HG03432 (cell line): ENCODE measurements around the gene RARB.

Experiments used
- ATAC-seq: cut with Tn5 transposase; IDR thresholded peaks from one replicate; pipeline ENCODE4 v1.9.1; 2021; ENCODE audit warnings: mild to moderate bottlenecking, moderate library complexity; ENCODE audit not compliant: unreplicated experiment

The RARB gene

GRCh38 chr3:25500706-25501210, 72.7 kb downstream of the RARB start:
- ATAC-seq: no peak

- ATAC-seq: no peak
Measured at GRCh38 chr3:25502233-25502632, 74.2 kb downstream of the RARB start.

GRCh38 chr3:25503898-25504301, 75.8 kb downstream of the RARB start:
- ATAC-seq: no peak

GRCh38 chr3:25505581-25505980, 77.5 kb downstream of the RARB start:
- no peak for ATAC-seq

GRCh38 chr3:25507811-25508210, 79.7 kb downstream of the RARB start:
- ATAC-seq: no peak

GRCh38 chr3:25508433-25508832, 80.4 kb downstream of the RARB start:
- no peak for ATAC-seq

- ATAC-seq: no peak
Measured at GRCh38 chr3:25508901-25509300, 80.8 kb downstream of the RARB start.

- no peak for ATAC-seq
Measured at GRCh38 chr3:25510797-25511196, 82.7 kb downstream of the RARB start.

- ATAC-seq: no peak
Measured at GRCh38 chr3:25511972-25512721, 84.1 kb downstream of the RARB start.

GRCh38 chr3:25513642-25514266, 85.7 kb downstream of the RARB start:
- no peak for ATAC-seq

GRCh38 chr3:25515171-25515570, 87.1 kb downstream of the RARB start:
- ATAC-seq: no peak

- no peak for ATAC-seq
Measured at GRCh38 chr3:25520926-25521559, 93.0 kb downstream of the RARB start.

GRCh38 chr3:25527336-25527735, 99.3 kb downstream of the RARB start:
- no peak for ATAC-seq

- ATAC-seq: no peak
Measured at GRCh38 chr3:25527801-25528200, 99.7 kb downstream of the RARB start.

- ATAC-seq: no peak
Measured at GRCh38 chr3:25531971-25532370, 103.9 kb downstream of the RARB start.

- no peak for ATAC-seq
Measured at GRCh38 chr3:25532431-25533162, 104.5 kb downstream of the RARB start.

- no peak for ATAC-seq
Measured at GRCh38 chr3:25533399-25533798, 105.3 kb downstream of the RARB start.

- no peak for ATAC-seq
Measured at GRCh38 chr3:25534007-25534406, 105.9 kb downstream of the RARB start.

- ATAC-seq: no peak
Measured at GRCh38 chr3:25536521-25537391, 108.7 kb downstream of the RARB start.

GRCh38 chr3:25537516-25537915, 109.5 kb downstream of the RARB start:
- no peak for ATAC-seq
